Measurements from ENCODE around the gene SNX20. TPM values are rescaled to one million over a fixed set of nuclear protein-coding genes. Genes with fewer than 3 reads are reported as not detected.

The SNX20 gene
- total RNA-seq, 1 donor from 2014 or later = not detected

- Histone ChIP-seq H3K79me2 (ENCODE audit: insufficient read depth, low read length) (no peaks in the 10 kb centered on the region), H3K4me1 (ENCODE audit: insufficient read depth, low read length) (no peaks in the 10 kb centered on the region), H3K9ac (ENCODE audit: low read length) (no peak overlapping the region), H3K4me3 (ENCODE audit: insufficient read depth, low read depth, low read length) (no peak overlapping the region), H3K9me3 (ENCODE audit: insufficient read depth, low read depth, low read length) (peaks cover 11% of the 10 kb centered on the region), H3K4me2 (ENCODE audit: low read length) (no peak overlapping the region), H3K27me3 (ENCODE audit: insufficient read depth, low read length) (no peaks in the 10 kb centered on the region), H3K36me3 (ENCODE audit: insufficient read depth, low read length) (no peaks in the 10 kb centered on the region), H4K20me1 (ENCODE audit: insufficient read depth, low read length) (no peaks in the 10 kb centered on the region), H2AFZ (ENCODE audit: low read depth, low read length) (no peak overlapping the region), H3K27ac (ENCODE audit: low read depth, low read length) (no peak overlapping the region)
- Mint-ChIP-seq H3K27me3 (ENCODE audit: low read depth, unreplicated experiment) (peaks cover 3% of the 10 kb centered on the region), H3K4me1 (ENCODE audit: low read depth, unreplicated experiment) (peaks cover 5% of the 10 kb centered on the region), H3K27ac (ENCODE audit: unreplicated experiment) (no peak overlapping the region), H3K9me3 (ENCODE audit: unreplicated experiment) (peaks cover 18% of the 10 kb centered on the region), H3K36me3 (ENCODE audit: low read depth, unreplicated experiment) (peaks cover 6% of the 10 kb centered on the region), H3K4me3 (ENCODE audit: unreplicated experiment) (no peak overlapping the region)
- no peak for TF ChIP-seq EZH2 (IDR thresholded peaks at IDR 0.05; ENCODE audit: insufficient read depth, low read length)
- TF ChIP-seq, protein P1, sequence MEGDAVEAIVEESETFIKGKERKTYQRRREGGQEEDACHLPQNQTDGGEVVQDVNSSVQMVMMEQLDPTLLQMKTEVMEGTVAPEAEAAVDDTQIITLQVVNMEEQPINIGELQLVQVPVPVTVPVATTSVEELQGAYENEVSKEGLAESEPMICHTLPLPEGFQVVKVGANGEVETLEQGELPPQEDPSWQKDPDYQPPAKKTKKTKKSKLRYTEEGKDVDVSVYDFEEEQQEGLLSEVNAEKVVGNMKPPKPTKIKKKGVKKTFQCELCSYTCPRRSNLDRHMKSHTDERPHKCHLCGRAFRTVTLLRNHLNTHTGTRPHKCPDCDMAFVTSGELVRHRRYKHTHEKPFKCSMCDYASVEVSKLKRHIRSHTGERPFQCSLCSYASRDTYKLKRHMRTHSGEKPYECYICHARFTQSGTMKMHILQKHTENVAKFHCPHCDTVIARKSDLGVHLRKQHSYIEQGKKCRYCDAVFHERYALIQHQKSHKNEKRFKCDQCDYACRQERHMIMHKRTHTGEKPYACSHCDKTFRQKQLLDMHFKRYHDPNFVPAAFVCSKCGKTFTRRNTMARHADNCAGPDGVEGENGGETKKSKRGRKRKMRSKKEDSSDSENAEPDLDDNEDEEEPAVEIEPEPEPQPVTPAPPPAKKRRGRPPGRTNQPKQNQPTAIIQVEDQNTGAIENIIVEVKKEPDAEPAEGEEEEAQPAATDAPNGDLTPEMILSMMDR (IDR thresholded peaks at IDR 0.05; ENCODE audit: insufficient read depth, low read depth, low read length) = no peak
- FAIRE-seq (no peak), DNase-seq (ENCODE audit: low read depth) (no peak)
Measured at GRCh38 chr16:50667497-50668367, 13.4 kb downstream of the SNX20 start.

DNA sequence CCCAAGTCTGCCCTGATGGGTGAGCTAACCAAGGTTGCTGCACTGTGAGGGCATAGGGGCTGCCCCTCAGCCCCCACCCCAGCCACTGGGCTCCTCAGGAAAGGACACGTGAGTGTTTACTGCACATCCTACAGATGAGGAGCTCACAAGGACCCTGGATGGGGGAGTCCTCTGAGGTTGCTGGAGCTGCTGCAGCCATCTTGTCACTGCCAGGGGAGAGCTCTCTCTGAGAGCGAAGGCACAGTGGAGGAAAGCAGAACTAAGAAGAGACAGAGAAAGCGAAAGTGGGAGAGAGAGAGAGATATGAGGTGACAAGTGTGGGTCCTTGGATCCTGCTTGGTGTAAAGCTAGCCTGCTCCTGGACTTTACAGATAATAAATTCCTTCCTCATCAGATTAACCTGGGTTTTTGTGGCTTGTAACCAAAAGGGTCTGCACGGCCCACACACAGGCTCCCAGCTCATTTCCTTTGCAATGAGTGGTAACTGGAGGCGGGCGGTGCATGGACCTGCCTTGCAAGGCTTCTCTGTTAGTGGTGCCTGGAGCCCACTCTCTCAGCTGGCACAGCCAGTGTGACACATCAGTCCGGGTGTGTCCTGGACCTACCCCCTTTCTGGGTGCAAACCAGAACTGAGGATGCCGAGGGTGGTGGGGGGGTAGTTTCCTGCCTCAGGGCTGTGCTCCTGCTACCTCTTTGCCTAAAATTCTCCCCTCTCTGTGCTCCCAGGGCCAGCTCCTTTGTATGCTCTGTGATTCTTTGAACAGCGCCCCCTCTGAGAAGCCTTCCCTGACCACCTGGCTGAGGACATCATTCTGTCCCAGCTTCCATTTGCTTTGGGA lies 14.2 kb downstream of the SNX20 start:
- no peak for FAIRE-seq
- no peaks in the 10 kb centered on the region for H3K27me3 ChIP-seq (ENCODE audit: insufficient read depth, low read length)
- H3K27ac ChIP-seq (ENCODE audit: low read depth, low read length) = no peak overlapping the region
- H3K4me2 ChIP-seq (ENCODE audit: low read length) = no peak overlapping the region
- Mint-ChIP-seq H3K27me3 (ENCODE audit: low read depth, unreplicated experiment) (peaks cover 7% of the 10 kb centered on the region), H3K4me1 (ENCODE audit: low read depth, unreplicated experiment) (peaks cover 5% of the 10 kb centered on the region), H3K36me3 (ENCODE audit: low read depth, unreplicated experiment) (peaks cover 6% of the 10 kb centered on the region), H3K27ac (ENCODE audit: unreplicated experiment) (no peak overlapping the region), H3K4me3 (ENCODE audit: unreplicated experiment) (no peak overlapping the region), H3K9me3 (ENCODE audit: unreplicated experiment) (peaks cover 10% of the 10 kb centered on the region)
- no peaks in the 10 kb centered on the region for H3K79me2 ChIP-seq (ENCODE audit: insufficient read depth, low read length)
- no peaks in the 10 kb centered on the region for H4K20me1 ChIP-seq (ENCODE audit: insufficient read depth, low read length)
- H3K9me3 ChIP-seq (ENCODE audit: insufficient read depth, low read depth, low read length) = peaks cover 4% of the 10 kb centered on the region
- no peaks in the 10 kb centered on the region for H3K4me1 ChIP-seq (ENCODE audit: insufficient read depth, low read length)
- no peak for DNase-seq (ENCODE audit: low read depth)
- no peak overlapping the region for H2AFZ ChIP-seq (ENCODE audit: low read depth, low read length)
- H3K36me3 ChIP-seq (ENCODE audit: insufficient read depth, low read length) = no peaks in the 10 kb centered on the region
- H3K4me3 ChIP-seq (ENCODE audit: insufficient read depth, low read depth, low read length) = no peak overlapping the region
- no peak overlapping the region for H3K9ac ChIP-seq (ENCODE audit: low read length)
- TF ChIP-seq, protein P1 (IDR thresholded peaks at IDR 0.05; ENCODE audit: insufficient read depth, low read depth, low read length) = no peak
- TF ChIP-seq EZH2 (IDR thresholded peaks at IDR 0.05; ENCODE audit: insufficient read depth, low read length) = no peak

Data from astrocyte (in vitro differentiated cells and primary cell).